Stimulated activated CD4-positive, alpha-beta T cell treated with anti-CD3 and anti-CD28 coated beads, Interleukin-2, amount 100 ng/mL, for 4 hours (primary cell): Measurements from ENCODE around the gene IMMP2L.

Experiments
- DNase-seq: peaks from one replicate; pipeline ENCODE4 v3.0.0-alpha.2; 2020; ENCODE audit warnings: low read depth

Gene IMMP2L

DNA sequence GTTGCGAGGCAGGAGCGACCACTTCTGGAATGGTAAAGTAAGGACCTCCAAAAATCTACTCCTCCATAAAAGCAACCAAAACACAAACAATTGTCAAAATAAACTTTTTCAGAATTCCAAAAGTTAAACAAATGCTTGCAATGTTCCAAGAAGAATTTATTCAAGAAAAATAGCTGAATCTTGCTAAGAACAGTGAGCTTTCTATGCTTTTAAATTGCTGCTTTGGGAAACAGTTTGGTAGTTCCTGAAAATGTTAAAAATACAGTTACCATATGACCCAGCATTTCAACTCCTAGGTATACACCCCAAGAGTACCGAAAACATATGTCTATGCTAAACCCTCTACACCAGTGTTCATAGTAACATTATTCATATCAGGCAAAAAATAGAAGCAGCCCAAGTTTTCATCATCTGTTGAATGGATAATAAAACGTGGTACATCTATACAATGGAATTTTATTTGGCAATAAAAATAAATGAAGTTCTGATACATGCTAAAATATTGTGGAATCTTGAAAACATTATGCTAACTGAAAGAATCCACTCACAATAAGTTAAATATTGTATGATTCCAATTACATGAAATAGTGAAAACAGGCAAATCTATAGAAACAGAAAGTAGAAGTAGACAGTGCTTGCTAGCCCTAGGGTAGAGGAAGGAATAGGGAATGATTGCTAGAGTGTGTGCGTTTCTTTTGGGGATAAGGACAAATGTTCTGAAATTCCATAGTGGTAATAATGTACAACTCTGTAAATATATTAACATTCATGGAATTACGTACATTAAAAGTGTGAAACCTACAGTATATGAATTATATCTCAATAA is 414.4 kb downstream of the IMMP2L start:
- no peak for DNase-seq

DNA sequence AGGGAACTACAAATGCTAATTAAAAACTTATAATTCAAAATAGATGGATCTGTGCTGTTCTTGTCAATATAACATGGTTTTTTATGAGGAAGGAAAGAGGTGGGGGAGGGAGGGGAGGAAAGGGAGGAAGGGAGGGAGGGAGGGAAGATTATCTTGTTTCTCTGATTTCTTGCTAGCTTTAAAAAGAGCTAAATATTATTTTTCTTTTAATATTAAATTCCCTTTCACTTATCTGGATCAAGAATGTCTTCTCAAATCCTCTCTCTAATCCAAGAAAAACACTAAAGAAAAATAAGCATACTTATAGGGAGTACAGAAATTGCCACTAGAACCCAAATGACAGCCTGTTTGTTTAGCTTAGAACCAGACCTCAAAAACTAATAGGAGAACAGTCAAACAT is 416.2 kb downstream of the IMMP2L start:
- no peak for DNase-seq

DNA sequence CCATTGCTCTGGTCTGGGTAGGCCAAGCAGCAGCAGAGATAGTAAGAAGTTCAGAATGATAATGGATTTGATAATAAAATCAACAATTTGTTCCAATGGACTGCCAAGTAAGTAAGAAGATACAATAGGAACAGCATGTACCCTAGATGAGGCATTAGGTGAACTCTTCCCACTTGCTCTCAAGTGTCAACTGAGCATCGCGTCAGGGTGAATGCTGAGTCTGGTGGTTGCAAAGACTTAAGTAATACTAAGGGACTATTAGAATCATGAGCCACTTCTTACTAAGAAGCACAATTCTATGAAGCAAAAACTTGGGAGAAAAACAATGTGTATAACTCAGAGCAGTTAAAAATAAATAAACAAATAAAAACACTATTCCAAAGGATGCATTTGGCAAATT is 416.8 kb downstream of the IMMP2L start:
- DNase-seq: no peak

DNA sequence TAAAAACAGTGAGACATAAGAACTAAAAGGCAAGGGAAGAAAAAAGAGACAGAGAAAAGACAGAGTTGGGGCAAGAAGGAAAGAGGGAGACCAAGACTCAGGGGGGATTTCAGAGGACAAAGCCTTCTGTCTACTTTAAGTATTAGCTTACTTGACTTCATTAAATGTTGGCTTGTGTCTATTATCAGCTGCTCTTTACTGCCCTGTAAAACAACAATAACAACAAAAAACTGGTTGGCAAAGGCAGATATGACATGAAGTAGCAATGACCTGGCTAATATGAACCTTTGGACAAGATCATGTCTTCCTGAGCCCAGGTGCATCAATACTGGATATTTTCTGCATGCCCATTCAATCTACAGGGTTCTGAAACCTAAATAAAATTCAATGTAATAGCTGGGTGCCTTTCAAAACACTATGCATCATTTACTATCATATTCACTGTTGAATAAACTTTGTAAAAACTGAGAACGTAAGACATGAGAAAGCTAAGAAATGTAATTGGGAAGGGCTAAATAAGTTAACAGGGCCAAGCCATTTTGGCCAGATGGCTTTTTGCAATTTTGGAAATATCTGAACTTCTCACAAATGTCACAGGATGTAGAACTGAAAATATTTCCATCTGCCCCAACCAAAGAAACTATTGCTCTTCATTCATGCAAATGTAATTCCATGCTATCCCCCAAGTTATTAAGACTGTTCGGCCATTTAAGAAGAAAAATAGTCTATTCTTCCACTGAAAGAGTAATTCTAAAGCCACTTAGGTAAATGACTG is 422.0 kb downstream of the IMMP2L start:
- no peak for DNase-seq

DNA sequence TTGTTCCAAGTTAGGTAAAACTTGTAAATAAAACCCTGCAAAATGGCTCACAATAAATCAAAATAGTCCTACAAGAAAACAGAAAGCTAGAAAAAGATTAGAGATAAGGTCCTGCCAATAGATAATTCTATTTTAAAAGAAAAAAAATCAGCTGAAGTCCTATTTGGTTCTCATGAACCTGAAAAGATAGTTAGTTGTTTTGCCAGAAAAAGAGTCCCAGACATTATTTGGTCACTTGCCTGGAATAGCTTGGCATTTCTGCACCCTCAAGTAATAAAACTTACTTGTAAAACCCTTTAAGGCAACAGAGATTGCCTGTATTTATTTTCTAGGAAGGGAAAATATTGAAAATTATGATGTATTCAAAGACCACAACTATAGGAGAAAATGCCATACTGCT is 423.7 kb downstream of the IMMP2L start:
- DNase-seq: no peak

DNA sequence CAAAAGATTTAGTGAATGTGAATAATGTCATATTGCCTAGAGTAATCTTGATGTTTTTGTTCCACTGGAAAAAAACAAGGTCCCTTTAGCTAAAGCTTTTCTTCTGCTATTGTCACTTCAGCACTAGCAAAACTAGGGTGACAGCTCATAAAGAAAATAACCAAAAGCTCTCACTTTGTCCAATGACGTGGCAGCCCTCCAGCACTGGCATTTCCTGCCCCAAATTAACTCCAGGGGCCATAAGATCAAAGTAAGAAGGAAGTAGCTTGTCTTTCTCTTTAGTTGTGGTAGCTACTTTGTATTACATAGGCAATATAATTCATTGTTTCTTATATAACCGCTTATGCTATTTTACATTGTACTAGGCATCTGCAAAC is 424.1 kb downstream of the IMMP2L start:
- peak; percentile 52 for DNase-seq

DNA sequence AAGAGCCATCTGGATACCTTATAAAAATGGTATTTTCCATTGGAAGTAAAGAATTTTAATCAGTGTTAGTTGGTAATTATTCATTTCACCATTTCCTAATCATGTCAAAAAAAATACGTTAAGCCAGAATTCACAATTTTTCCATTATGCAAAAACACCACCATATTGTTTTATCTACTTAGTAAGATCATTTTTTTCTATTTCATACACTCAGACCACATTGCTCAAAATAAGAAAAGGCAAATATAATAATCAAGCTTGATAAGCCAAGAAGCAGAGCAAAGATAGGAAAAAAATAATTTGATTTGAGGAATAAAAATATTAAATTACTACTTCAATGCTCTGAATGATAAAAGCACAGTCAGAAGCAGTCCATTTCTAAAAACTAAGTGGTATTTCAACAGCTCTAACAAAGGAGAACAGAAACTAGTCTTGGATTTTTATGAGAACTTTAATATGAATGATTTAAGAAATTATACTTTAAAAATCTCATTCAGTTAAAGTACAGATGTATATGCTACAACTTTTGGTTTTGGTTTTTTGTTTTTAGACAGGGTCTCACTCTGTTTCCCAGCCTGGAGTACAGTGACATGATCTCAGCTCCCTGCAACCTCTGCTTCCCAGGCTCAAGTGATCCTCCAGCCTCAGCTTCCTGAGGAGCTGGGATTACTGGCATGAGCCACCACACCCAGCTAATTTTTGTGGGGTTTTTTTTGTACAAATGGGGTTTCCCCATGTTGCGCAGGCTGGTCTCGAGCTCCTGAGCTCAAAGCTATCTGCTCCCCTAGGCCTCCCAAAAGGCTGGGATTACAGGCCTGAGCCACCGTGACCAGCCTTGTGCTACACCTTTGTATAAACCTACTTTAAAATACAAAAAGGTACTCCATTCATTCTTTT is 424.7 kb downstream of the IMMP2L start:
- no peak for DNase-seq

DNA sequence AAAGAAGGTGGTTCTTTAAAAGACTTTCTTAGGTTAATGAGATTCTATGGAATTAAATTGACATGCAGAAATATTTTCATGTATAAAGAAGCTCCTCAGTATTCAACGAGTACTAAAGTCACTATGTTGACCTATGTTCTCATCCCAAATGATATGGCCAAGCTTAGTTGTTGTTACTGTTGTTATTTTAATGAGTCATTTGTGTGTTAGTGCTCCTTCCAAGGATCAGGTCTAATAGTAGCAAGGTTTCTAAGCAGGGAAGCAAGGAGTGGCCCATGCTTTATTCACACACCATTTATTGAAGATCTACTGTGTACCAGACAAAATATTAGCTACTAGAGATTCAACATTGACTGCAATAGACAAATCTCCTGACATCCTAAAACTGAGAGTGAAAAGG is 429.5 kb downstream of the IMMP2L start:
- no peak for DNase-seq

DNA sequence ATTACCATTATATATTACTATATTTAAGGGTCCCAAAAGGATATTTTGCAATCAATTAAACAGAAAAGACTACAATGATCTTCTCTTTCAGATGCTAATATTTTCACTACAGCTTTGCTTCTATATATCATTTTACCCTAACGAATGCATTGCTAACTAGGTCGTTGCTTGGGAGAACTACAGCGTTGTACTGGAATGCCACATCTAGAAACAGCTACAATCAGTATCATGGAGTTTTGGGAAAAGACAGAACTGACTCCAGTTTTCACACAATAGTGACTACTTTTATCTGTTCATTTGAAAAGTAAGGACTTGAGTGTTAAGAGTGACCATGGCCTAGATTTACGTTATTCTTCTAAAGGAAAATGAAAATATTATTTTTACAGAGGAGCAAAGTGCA is 432.9 kb downstream of the IMMP2L start:
- DNase-seq: no peak

DNA sequence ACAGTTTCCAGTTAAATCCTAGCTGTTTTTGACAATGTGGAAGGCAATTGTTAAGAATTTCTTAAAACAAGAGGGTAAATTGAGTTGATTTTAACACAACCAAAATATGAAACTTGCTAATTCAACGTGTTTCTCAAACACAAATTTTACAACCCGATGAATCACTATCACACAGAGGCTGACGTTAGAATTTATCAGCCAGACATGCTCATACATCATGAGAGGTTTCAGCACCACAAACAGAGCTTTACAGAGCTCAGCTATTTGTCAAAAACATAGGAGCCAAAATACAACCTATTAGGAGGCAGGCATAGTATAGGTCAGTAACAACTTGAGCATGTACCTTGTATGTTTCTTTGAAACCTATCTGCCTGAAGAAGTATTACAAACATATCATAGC is 435.3 kb downstream of the IMMP2L start:
- no peak for DNase-seq

DNA sequence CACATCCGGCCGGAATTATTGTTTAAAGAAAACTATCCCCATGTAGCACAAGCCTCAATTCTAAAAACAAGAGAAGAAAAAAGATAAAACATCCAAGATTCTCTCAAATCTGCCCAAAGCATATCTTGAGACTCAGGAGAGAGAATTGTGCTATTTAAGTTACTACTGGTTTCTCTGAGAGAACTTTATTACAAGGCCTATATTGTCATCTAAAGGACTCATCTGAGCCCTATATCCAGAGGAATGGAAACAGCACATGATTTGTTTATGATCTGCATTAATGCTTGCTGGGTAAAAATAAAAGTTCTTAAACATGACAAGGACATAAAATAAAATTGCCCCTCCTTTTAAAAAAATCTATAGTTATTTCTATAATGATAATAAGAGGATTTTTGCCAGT is 446.3 kb downstream of the IMMP2L start:
- DNase-seq: no peak

DNA sequence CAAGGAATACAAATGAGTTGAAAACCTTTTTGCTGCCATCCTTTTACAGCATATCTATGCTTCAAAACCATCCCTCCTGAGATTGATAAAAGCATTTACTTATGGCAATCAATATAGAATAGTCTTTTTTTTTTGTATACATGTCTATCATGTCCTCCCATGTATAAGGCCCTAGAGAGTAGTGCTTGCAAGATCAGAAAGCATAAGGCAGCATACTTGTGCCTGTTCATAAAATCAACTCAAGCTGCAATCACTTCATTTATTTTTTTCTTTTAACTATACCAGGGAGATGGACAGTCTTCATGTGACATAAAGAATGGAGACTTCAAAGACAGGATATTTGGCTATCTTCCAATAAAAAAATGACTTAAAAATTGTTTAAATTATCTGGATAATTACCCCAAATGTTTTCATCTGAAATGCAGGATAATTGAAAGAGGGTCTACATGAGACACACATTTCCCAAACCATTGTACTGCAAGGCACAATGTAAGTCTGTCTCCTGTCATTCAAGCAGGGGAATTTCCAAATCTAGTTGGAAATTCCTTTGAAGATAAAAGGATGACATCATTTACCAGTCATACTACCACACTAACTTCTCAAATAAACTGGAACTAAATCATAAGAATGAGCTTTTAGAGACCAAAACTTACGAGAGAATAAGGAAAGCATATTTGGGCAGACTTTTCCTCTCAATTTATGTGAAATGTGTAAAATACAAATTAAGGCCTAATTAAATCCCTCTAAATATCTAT is 448.9 kb downstream of the IMMP2L start:
- DNase-seq: no peak

DNA sequence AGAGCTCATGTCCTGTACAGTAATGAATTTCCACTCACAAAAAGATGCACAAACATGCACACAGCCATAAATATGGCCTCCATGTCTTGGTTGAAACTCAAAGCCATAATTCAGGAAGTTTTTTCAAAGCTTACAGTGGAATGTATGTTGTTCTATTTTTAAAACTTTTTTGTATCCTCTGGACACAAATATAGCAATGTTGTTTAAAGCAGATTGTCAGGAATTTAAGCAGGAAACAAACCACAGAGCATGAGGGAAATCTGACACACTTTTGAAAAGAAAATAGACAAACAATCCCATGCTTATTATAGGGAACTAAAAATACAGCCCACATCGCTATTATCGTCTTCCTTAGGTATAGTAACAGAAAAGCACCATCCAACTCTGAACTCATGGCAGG is 449.9 kb downstream of the IMMP2L start:
- DNase-seq: no peak

DNA sequence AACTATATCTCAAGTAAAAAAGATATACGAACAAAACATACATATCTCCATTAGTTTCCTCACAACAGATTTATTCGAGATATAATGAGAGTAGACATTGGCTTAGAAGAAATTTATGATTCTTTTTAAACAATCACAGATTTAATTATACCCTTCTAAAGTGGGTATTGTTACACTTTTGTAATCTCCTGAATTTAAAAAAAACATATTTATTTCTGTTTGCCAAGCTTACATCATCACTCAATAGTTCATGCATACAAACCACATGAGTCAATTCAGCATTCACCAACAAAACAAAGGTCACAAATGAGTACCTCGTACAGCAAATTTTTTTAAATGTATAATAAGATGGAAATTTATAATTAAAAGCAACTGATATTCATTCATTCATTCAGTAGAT is 453.8 kb downstream of the IMMP2L start:
- DNase-seq: no peak

DNA sequence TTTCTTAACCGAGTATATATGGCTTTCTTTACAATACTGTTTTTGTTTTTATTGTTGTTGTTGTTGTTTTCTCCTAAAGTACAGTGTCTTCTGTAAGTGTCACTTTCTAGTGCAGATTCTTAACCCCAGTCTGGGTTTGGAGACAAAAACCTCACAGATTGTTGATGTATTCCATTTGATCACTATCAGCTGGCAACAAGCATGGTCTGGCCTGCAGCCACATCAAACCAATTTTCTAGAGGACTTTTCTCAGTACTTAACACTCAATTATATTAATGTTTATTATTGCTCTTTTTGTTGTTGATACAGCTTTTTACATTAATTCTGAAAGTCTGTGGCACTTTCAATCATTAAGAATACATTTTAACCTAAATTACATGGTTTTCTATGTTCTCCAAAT is 454.3 kb downstream of the IMMP2L start:
- no peak for DNase-seq

DNA sequence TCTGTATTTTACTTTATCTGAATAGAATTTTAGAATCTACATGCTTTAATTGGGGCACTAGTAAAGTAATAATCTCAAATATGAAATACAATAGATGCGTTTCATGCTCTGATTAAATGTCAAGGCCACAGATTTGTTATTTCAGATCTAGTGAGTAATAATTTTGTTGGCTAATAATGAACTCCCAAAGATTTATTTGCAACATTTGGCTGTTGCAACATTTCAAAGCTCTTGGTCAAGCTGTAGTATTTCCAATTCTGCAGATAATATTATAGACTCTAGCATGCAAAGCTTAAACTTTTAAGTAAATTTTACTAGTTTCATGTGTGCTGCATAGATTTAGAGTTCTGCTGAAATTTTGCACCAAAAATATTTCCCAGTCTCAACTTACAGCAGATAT is 454.7 kb downstream of the IMMP2L start:
- no peak for DNase-seq

DNA sequence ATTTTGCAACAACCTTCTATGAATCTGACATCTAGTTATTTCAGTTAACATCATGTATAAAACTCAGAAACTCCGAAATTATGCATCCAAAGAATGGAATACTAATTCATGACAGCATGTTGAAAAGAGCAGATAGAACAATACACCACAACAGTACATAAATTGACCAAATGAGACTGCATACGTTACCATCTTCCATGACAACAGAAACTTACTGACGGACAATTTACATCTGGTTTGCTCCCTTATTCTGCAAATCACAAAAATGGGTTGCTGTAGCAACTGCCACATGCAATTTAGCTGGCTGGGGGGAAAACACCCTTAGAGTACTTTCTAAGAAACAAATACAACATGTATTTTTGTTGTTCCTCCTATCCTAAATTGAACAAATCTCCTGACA is 457.0 kb downstream of the IMMP2L start:
- no peak for DNase-seq

DNA sequence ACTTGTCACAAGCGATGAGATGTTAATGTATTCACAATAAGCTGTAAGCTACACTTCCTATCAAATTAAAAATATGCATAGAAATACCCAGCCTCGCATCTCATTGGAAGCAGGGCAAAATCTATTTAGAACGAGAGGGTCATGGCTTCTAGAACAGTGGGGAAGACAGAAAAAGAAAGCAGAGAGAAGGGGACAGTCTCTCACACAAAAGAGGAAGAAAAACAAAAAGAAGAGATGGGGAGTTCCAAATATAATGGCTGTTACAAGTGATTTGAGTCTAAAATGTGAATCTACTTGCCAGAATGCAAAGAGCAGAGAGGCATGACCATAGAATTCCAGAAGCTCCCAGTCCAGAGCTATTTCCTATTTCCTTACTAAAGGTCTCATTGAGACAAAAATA is 457.6 kb downstream of the IMMP2L start:
- no peak for DNase-seq

DNA sequence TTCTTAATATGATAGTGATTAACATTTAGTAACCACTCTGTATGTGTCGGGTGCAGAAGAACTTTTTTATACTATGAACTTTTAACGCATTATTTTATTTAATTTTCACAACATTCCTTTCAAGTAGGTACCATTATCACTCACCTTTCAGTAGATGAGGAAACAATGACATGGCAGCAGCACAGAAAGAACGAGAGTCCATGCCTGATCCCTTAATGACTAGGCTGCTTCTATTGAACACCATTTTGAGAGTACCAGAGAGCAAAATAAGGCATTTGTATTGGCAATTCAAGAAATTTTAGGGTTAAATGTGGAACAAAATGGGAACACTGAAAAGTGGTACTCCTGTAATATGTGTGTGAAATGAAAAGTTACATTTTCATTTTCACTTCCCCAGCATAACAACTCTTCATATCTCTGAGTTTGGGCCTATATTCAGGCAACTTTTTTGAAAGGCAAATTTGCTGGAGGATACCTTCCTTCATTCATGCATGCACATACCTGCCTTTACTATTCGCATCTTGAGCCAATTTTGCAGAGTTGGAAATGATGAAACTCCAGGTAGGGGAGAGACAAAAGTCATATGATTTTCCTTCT is 458.5 kb downstream of the IMMP2L start:
- no peak for DNase-seq

DNA sequence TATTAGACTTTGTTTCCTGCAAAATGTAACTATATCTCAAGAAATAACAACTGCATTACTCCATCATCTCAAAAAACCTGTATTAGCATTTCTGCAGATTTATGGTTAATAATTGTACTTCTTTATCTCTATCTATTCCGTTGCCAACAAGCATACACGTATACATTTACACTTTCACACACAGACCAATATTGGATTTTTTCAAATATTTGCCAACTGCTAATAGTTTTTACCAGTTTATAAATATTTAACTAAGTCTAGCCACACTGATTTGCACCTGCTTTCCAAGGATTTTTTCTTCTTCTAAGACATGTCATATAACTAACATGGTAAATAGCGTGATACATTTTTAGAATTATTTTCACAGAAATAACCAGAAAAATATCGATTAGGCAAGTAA is 459.2 kb downstream of the IMMP2L start:
- no peak for DNase-seq

DNA sequence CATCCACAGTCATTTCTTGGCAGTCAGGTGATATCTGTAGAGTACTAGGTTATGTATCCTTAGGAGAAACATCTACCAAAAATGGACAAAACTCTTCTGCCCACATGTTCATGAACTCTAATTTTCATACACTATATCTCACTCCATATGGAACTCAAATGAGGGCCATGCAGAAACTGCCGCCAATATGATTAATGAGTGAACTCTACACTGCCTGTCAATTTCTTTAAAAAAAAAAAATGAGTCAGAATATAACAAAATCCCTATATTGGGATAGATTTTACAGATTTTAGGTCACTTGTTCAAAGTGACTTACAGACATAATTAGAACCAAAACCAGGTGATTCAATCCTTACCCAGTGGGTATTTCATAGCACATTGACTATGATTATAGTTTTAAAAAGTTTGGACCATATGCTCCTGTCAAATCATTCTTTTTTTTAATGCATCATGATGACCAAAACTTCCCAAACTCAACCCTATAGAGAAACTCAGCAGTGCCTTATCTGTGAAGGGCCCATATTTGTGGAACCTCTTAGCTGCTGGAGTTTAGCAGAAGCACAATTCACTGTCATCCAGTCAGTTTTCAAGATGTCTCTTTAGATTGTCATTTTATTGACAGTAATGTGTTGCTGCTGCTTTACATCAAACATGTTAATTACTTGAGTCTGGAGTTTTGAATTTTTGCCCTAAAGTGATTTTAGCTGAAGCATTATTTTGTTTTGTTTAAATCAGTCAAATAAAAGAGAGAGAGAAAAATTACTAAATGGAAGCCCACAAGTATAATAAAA is 460.2 kb downstream of the IMMP2L start:
- no peak for DNase-seq
